ENCODE results near the gene PRKCH. TPM values are rescaled to one million over a fixed set of nuclear protein-coding genes. Genes with fewer than 3 reads are reported as not detected.

PRKCH gene
- total RNA-seq, 1 donor from 2014 or later = 9.0 TPM

DNA sequence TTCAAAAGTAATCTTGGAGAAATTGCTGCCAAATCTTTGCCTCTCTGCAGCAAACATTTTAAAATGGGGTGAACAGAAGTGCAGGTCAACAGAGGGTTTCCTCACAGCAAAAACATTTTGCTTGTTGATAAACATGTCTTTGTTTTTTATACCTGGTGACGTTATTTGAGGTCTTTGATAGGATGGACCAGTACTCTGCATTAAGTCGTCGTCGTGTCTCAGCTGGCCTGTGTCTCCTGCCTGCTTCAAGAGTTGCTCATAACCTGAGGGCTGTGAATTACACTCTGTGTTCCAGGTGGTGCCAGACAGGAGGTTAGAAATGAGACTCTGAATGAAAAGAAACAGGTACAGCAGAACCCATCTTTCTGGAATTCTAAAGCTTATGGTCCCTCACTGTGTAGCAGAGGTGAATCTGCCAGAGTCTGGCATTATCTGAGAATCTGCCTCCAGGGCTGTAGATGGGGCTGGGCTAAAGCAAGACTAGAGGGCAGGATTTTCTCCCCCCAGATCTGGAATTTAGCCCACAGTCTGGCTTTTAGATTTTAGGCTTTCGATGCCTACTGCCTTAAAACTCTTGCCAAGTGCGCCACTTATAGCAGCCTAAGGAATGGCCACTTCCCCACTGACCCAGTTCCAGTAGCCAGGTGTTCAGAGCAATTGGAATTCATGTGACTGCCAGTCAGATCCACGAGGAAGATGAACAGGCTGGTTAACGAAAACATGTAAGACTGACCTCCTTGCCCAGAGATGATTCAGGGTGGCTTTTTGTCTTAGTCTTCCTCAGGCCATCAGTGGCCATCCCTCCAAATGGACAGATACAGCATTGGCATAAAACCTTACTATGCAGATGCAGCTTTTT is 161.2 kb downstream of the PRKCH start:
- peaks cover 55% of the 10 kb centered on the region for H3K4me1 Mint-ChIP-seq
- peak overlapping the region; percentile 58 for H3K27ac Mint-ChIP-seq
- H3K9me3 Mint-ChIP-seq = no peaks in the 10 kb centered on the region
- TF ChIP-seq, protein P1, sequence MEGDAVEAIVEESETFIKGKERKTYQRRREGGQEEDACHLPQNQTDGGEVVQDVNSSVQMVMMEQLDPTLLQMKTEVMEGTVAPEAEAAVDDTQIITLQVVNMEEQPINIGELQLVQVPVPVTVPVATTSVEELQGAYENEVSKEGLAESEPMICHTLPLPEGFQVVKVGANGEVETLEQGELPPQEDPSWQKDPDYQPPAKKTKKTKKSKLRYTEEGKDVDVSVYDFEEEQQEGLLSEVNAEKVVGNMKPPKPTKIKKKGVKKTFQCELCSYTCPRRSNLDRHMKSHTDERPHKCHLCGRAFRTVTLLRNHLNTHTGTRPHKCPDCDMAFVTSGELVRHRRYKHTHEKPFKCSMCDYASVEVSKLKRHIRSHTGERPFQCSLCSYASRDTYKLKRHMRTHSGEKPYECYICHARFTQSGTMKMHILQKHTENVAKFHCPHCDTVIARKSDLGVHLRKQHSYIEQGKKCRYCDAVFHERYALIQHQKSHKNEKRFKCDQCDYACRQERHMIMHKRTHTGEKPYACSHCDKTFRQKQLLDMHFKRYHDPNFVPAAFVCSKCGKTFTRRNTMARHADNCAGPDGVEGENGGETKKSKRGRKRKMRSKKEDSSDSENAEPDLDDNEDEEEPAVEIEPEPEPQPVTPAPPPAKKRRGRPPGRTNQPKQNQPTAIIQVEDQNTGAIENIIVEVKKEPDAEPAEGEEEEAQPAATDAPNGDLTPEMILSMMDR (IDR thresholded peaks at IDR 0.05; ENCODE audit: unreplicated experiment) = no peak
- no peak for DNase-seq (ENCODE audit: low spot score in 2 of 2, unreplicated experiment in 2 of 2)
- no peaks in the 10 kb centered on the region for H3K27me3 Mint-ChIP-seq (ENCODE audit: low read depth)
- H3K36me3 Mint-ChIP-seq = peaks cover 3% of the 10 kb centered on the region
- H3K4me3 Mint-ChIP-seq = no peak overlapping the region

DNA sequence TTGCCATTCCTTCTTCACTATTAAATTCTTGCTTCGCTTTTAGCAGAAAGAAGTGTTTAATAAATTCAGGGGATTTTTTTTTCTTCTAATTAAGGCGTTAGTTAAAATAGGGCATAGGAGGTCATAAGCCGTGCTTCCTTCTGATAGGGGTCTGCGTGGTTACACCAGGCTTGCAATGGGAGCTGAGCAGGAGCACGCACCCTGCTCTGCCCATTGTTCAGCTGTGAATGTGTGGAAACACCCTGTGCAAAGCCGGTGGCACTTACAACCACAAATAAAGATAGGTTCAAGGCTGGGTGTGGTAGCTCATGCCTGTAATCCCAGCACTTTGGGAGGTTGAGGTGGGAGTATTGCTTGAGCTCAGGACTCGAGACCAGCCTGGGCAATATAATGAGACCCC is 162.1 kb downstream of the PRKCH start:
- TF ChIP-seq, protein P1 (IDR thresholded peaks at IDR 0.05; ENCODE audit: unreplicated experiment) = no peak
- Mint-ChIP-seq H3K27ac (no peak overlapping the region), H3K36me3 (peaks cover 3% of the 10 kb centered on the region), H3K9me3 (no peaks in the 10 kb centered on the region), H3K27me3 (ENCODE audit: low read depth) (no peaks in the 10 kb centered on the region), H3K4me3 (no peak overlapping the region), H3K4me1 (peaks cover 52% of the 10 kb centered on the region)
- DNase-seq (ENCODE audit: low spot score in 2 of 2, unreplicated experiment in 2 of 2) = no peak

DNA sequence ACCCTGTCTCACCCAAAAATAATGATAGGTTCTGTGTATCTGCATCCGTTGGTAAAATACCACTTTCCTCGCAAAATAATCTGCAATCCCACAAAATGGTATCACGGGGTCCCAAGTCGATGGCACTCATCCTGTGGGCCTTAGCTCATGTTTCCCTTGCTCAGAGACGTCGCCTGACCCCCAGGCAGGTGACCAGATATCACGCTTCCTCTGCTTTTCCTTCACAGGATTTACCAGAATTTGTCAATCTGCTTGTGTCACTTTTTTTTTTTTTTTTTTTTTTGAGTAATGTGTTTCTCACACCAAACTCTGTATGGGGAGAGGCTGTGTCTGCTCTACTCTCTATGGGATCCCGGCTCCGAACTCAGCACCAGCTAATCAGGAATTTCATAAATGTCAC is 162.7 kb downstream of the PRKCH start:
- Mint-ChIP-seq H3K4me3 (no peak overlapping the region), H3K36me3 (peaks cover 3% of the 10 kb centered on the region), H3K9me3 (no peaks in the 10 kb centered on the region), H3K4me1 (peaks cover 58% of the 10 kb centered on the region), H3K27me3 (ENCODE audit: low read depth) (no peaks in the 10 kb centered on the region), H3K27ac (no peak overlapping the region)
- TF ChIP-seq, protein P1 (IDR thresholded peaks at IDR 0.05; ENCODE audit: unreplicated experiment) = no peak
- DNase-seq (ENCODE audit: low spot score in 2 of 2, unreplicated experiment in 2 of 2) = no peak

DNA sequence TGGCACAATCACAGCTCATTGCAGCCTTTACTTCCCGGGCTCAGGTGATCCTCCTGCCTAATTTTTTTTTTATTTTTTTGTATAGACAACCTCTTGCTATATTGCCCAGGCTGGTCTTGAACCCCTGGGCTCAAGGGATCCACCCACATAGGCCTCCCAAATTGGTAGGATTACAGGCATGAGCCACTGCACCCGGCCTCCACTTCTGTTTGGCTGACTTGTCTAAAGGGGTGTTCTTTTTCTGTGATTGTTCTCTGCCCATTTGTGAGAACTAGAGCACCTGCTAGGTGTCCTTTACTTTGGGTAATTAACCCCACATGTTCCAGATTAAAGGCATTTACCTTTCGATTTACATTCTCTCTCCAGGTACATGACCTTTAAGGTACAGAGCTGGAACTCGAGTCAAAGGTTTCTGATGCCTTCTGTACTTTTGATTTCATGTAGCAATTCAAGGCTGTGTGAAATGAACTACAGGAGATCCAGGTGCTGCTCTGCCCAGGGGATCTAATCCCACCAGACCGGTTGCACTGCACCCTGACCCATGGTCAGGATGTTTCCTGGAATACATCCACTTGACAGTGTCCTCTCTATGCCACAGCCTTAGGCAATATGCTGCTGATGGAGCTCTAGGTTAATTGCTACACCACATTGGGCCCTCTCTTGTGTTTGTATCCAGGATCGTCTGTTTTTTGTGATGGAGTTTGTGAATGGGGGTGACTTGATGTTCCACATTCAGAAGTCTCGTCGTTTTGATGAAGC is 163.6 kb downstream of the PRKCH start:
- TF ChIP-seq, protein P1 (IDR thresholded peaks at IDR 0.05; ENCODE audit: unreplicated experiment) = no peak
- H3K9me3 Mint-ChIP-seq = no peaks in the 10 kb centered on the region
- H3K4me1 Mint-ChIP-seq = peaks cover 60% of the 10 kb centered on the region
- no peaks in the 10 kb centered on the region for H3K27me3 Mint-ChIP-seq (ENCODE audit: low read depth)
- peaks cover 3% of the 10 kb centered on the region for H3K36me3 Mint-ChIP-seq
- DNase-seq (ENCODE audit: low spot score in 2 of 2, unreplicated experiment in 2 of 2) = no peak
- no peak overlapping the region for H3K4me3 Mint-ChIP-seq
- H3K27ac Mint-ChIP-seq = no peak overlapping the region

DNA sequence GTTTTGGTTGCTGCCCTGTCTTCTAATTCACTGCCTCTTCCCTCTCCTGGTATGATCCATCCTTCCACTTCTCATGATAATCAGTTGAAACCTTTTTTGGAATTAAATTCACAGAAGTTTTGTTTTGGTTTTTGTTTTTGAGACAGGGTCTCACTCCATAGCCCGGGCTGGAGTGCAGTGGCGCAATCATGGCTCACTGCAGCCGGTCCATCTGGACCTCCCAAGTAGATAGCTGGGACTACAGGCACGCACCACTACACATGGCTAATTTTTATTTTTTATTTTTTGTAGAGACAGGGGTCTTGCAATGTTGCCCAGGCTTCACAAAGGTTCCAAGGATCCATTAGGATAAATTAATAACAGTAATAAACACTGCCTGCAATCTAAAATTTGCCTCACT is 164.3 kb downstream of the PRKCH start:
- peaks cover 3% of the 10 kb centered on the region for H3K36me3 Mint-ChIP-seq
- H3K9me3 Mint-ChIP-seq = no peaks in the 10 kb centered on the region
- no peak overlapping the region for H3K4me3 Mint-ChIP-seq
- H3K27ac Mint-ChIP-seq = no peak overlapping the region
- H3K4me1 Mint-ChIP-seq = peaks cover 56% of the 10 kb centered on the region
- no peak for DNase-seq (ENCODE audit: low spot score in 2 of 2, unreplicated experiment in 2 of 2)
- TF ChIP-seq, protein P1 (IDR thresholded peaks at IDR 0.05; ENCODE audit: unreplicated experiment) = no peak
- no peaks in the 10 kb centered on the region for H3K27me3 Mint-ChIP-seq (ENCODE audit: low read depth)
